Transverse colon (tissue), 4 donors: ENCODE data around the gene TNXB. TPM values are rescaled to one million over a fixed set of nuclear protein-coding genes. Genes with fewer than 3 reads are reported as not detected.
"Not testable (repeated sequence)": the region's sequence is repeated elsewhere in the genome, so short reads cannot be mapped to it uniquely, and the experiment has no call there.

Experiments
- DNase-seq: peaks from one replicate; pipeline ENCODE4 v3.0.0-alpha.2; 2019
- H3K27ac ChIP-seq, 4 donors: fragments of 200-600 bp; sonication (generic); 2 replicates each; pipeline ENCODE4 v1.5.1; 2016 to 2018; ENCODE audit warnings: inconsistent platforms in 4 of 4
- H3K27me3 ChIP-seq: fragments of 200-600 bp; sonication (generic); 2 replicates; pipeline ENCODE4 v1.5.1; 2017; ENCODE audit warnings: inconsistent platforms
- H3K36me3 ChIP-seq, 4 donors: fragments of 200-600 bp; sonication (generic); 2 replicates each; pipeline ENCODE4 v1.5.1; 2017 to 2019; ENCODE audit warnings: inconsistent platforms in 4 of 4
- H3K4me1 ChIP-seq, 4 donors: fragments of 200-600 bp; sonication (generic); 2 replicates each; pipeline ENCODE4 v1.5.1; 2017 to 2020; ENCODE audit warnings: inconsistent platforms in 4 of 4
- H3K4me3 ChIP-seq, 4 donors: fragments of 200-600 bp; sonication (generic); 1 replicate in 1 of 4; 2 replicates in 3 of 4; pipeline versions ENCODE4 v1.5.1 to v1.6.1; 2017 to 2019; ENCODE audit warnings: inconsistent platforms in 4 of 4
- H3K9me3 ChIP-seq, 2 donors: fragments of 200-600 bp; sonication (generic); 2 replicates each; pipeline ENCODE4 v1.5.1; 2017 to 2019; ENCODE audit warnings: inconsistent platforms in 2 of 2
- CTCF ChIP-seq, 5 experiments: fragments of 200-600 bp in 3 of 5; fragments of 450-650 bp in 2 of 5; sonication (generic) in 3 of 5; IDR thresholded peaks; 1 replicate in 2 of 5; 2 replicates in 3 of 5; pipeline ENCODE4 v1.5.1; 2016 to 2017; ENCODE audit warnings: antibody characterized with exemption in 5 of 5, inconsistent platforms in 3 of 5, mild to moderate bottlenecking in 2 of 5, moderate library complexity in 1 of 5
- EP300 ChIP-seq: sonication (generic); formaldehyde crosslinking; IDR thresholded peaks from one replicate; pipeline ENCODE4 v1.6.1; 2017; ENCODE audit warnings: antibody characterized with exemption, low read depth
- POLR2A ChIP-seq: fragments of 450-650 bp; IDR thresholded peaks from one replicate; pipeline ENCODE4 v1.6.1; 2016; ENCODE audit warnings: antibody characterized with exemption, mild to moderate bottlenecking, moderate library complexity
- POLR2AphosphoS5 ChIP-seq, 3 donors: sonication (generic); formaldehyde crosslinking; IDR thresholded peaks; one replicate each; pipeline ENCODE4 v1.6.1; 2016; ENCODE audit warnings: antibody characterized with exemption in 3 of 3
- WGBS, 2 donors: methylation state at CpG; one replicate each; pipeline ENCODE4 v1.1.5; 2018; ENCODE audit warnings: low coverage in 1 of 2; 5-methylcytosine and 5-hydroxymethylcytosine counted together
- in situ Hi-C, 4 donors: fragments of 200-750 bp; cut with MboI; loops; one replicate each; pipeline versions ENCODE4 v1.15.0 to v1.15.1; 2017; ENCODE audit warnings: low sequenced_read_pairs in 3 of 4, low pct_ligation_motif_present in 1 of 4, low pct_unique_long_range_greater_than_20kb in 1 of 4
- intact Hi-C: fragments of 100-400 bp; cut with DNase I; formaldehyde crosslinking; loops from one replicate; pipeline ENCODE4 v1.15.1; 2023; ENCODE audit warnings: low total_unique reads
- total RNA-seq, 4 donors: library from RNA; depleted of rRNA; stranded (reverse); fragments of >200 nt; gene quantifications; one replicate each; pipeline ENCODE4 v1.1.0, GENCODE V29; 2016

The TNXB gene
- total RNA-seq, 4 donors from 2014 or later, result 47.7 to 205 (median 66.2) TPM

- H3K4me1 ChIP-seq, result no peaks in the 10 kb centered on the region
- TF ChIP-seq POLR2AphosphoS5 (IDR thresholded peaks at IDR 0.05), result no peak
- TF ChIP-seq EP300, result no peak
- TF ChIP-seq POLR2A, result no peak
- no peak for TF ChIP-seq CTCF (IDR thresholded peaks at IDR 0.05)
- intact Hi-C loops (no loop called here), in situ Hi-C loops (loop anchor here in 2 of 4 donors (25.0 kb wide), 1 partner anchor 108 kb away; the partner anchor contains the start of genes DXO (in 2 of the 2), NELFE (in 2 of the 2) and SKIC2 (in 2 of the 2))
- H3K4me3 ChIP-seq, result no peak overlapping the region
- H3K27ac ChIP-seq, result peak overlapping the region in 1 of 4 donors; percentile 62
- H3K27me3 ChIP-seq, result no peaks in the 10 kb centered on the region
- H3K9me3 ChIP-seq, result no peaks in the 10 kb centered on the region
- no peak for DNase-seq
- WGBS, 2 donors, result 80% methylated on average over 20 of the region's 24 CpGs; no CpG with 5 or more reads in 1 of the 2 donors
- no peaks in the 10 kb centered on the region for H3K36me3 ChIP-seq
Observed at GRCh38 chr6:32069878-32070515, 39.1 kb downstream of the TNXB start.

- DNase-seq, result no peak
- Histone ChIP-seq H3K4me3 (no peak overlapping the region), H3K36me3 (no peaks in the 10 kb centered on the region), H3K27ac (no peak overlapping the region), H3K9me3 (no peaks in the 10 kb centered on the region), H3K4me1 (no peaks in the 10 kb centered on the region), H3K27me3 (no peaks in the 10 kb centered on the region)
- no peak for TF ChIP-seq CTCF (IDR thresholded peaks at IDR 0.05)
- no peak for TF ChIP-seq EP300
- TF ChIP-seq POLR2A, result no peak
- TF ChIP-seq POLR2AphosphoS5 (IDR thresholded peaks at IDR 0.05), result no peak
- intact Hi-C loops, result no loop called here
- in situ Hi-C loops, result loop anchor here in 2 of 4 donors (25.0 kb wide), 1 partner anchor 107 kb away; the partner anchor contains the start of genes DXO (in 2 of the 2), NELFE (in 2 of the 2) and SKIC2 (in 2 of the 2)
- WGBS, 2 donors, result 85% methylated on average over 17 of the region's 17 CpGs; no CpG with 5 or more reads in 1 of the 2 donors
Observed at GRCh38 chr6:32069460-32069859, 39.7 kb downstream of the TNXB start.

GRCh38 chr6:32068867-32069266 lies 40.3 kb downstream of the TNXB start:
- WGBS, 2 donors, result 92% methylated on average over 14 of the region's 14 CpGs; no CpG with 5 or more reads in 1 of the 2 donors
- DNase-seq, result no peak
- Histone ChIP-seq H3K4me3 (no peak overlapping the region), H3K4me1 (no peaks in the 10 kb centered on the region), H3K9me3 (no peaks in the 10 kb centered on the region), H3K27me3 (no peaks in the 10 kb centered on the region), H3K27ac (no peak overlapping the region), H3K36me3 (no peaks in the 10 kb centered on the region)
- TF ChIP-seq POLR2AphosphoS5 (IDR thresholded peaks at IDR 0.05) (no peak), CTCF (IDR thresholded peaks at IDR 0.05) (no peak), POLR2A (no peak), EP300 (no peak)
- intact Hi-C loops (no loop called here), in situ Hi-C loops (loop anchor here in 2 of 4 donors (25.0 kb wide), 1 partner anchor 107 kb away; the partner anchor contains the start of genes DXO (in 2 of the 2), NELFE (in 2 of the 2) and SKIC2 (in 2 of the 2))

- H3K36me3 ChIP-seq, H3K9me3 ChIP-seq, intact Hi-C loops, H3K4me3 ChIP-seq, H3K27ac ChIP-seq, DNase-seq, H3K27me3 ChIP-seq, H3K4me1 ChIP-seq: not testable (repeated sequence)
- in situ Hi-C loops, result loop anchor here in 2 of 4 donors (25.0 kb wide), 1 partner anchor 106 kb away; the partner anchor contains the start of genes DXO (in 2 of the 2), NELFE (in 2 of the 2) and SKIC2 (in 2 of the 2)
- 80% methylated on average over 13 of the region's 13 CpGs; no CpG with 5 or more reads in 1 of the 2 donors for WGBS, 2 donors
Observed at GRCh38 chr6:32068315-32068714, 40.8 kb downstream of the TNXB start.

- H3K36me3 ChIP-seq, intact Hi-C loops, H3K27me3 ChIP-seq, H3K4me3 ChIP-seq, H3K9me3 ChIP-seq, DNase-seq, H3K4me1 ChIP-seq, H3K27ac ChIP-seq: not testable (repeated sequence)
- 91 to 100% methylated on average over 1 to 17 of the region's 19 CpGs for WGBS, 2 donors
- in situ Hi-C loops, result loop anchor here in 2 of 4 donors (25.0 kb wide), 1 partner anchor 105 kb away; the partner anchor contains the start of genes DXO (in 2 of the 2), NELFE (in 2 of the 2) and SKIC2 (in 2 of the 2)
Observed at GRCh38 chr6:32067521-32067920, 41.6 kb downstream of the TNXB start.
